HepG2 (cell line): Measurements from ENCODE around the gene DACT2. TPM values are rescaled to one million over a fixed set of nuclear protein-coding genes. Genes with fewer than 3 reads are reported as not detected.

Source experiments
- ADNP ChIP-seq: sonication (generic); formaldehyde crosslinking; IDR thresholded peaks from 2 replicates; pipeline ENCODE4 v1.4.0; 2020; ENCODE audit warnings: missing genetic modification reagents
- BORCS8-MEF2B ChIP-seq: sonication (generic); formaldehyde crosslinking; IDR thresholded peaks from 2 replicates; pipeline ENCODE4 v1.8.0; 2022; ENCODE audit warnings: mild to moderate bottlenecking, missing genetic modification reagents
- CTCF ChIP-seq: sonication (generic); formaldehyde crosslinking; IDR thresholded peaks from 2 replicates; pipeline ENCODE4 v1.5.0; 2020; ENCODE audit warnings: mild to moderate bottlenecking, missing genetic modification reagents, moderate library complexity
- DNMT1 ChIP-seq: sonication (generic); formaldehyde crosslinking; IDR thresholded peaks from 2 replicates; pipeline ENCODE4 v1.5.1; 2020; ENCODE audit warnings: mild to moderate bottlenecking, missing genetic modification reagents
- EED ChIP-seq: sonication (generic); formaldehyde crosslinking; IDR thresholded peaks from 2 replicates; pipeline ENCODE4 v1.5.0; 2020; ENCODE audit warnings: mild to moderate bottlenecking, missing genetic modification reagents
- FOSL2 ChIP-seq: sonication (generic); formaldehyde crosslinking; IDR thresholded peaks from 2 replicates; pipeline ENCODE4 v1.4.0; 2020; ENCODE audit warnings: missing genetic modification reagents
- HCFC1 ChIP-seq: fragments of 150-350 bp; IDR thresholded peaks from 2 replicates; pipeline ENCODE4 v1.6.1; 2014; ENCODE audit warnings: low read depth, low read length
- HOXA3 ChIP-seq: sonication (generic); formaldehyde crosslinking; IDR thresholded peaks from 2 replicates; pipeline ENCODE4 v1.5.0; 2020; ENCODE audit warnings: missing genetic modification reagents
- ISL2 ChIP-seq: sonication (generic); formaldehyde crosslinking; IDR thresholded peaks from 2 replicates; pipeline ENCODE4 v1.5.0; 2020; ENCODE audit warnings: missing genetic modification reagents
- KLF9 ChIP-seq: IDR thresholded peaks from 2 replicates; pipeline ENCODE4 v1.6.1; 2016; ENCODE audit warnings: low read depth
- MXD1 ChIP-seq: sonication (generic); formaldehyde crosslinking; IDR thresholded peaks from 2 replicates; pipeline ENCODE4 v1.4.0; 2020; ENCODE audit warnings: mild to moderate bottlenecking, missing genetic modification reagents
- NFKBIZ ChIP-seq: IDR thresholded peaks from 2 replicates; pipeline ENCODE4 v1.6.1; 2018; ENCODE audit warnings: missing genetic modification reagents, missing compliant biosample characterization
- PCBP1 ChIP-seq: fragments of 200-400 bp; formaldehyde crosslinking; IDR thresholded peaks from 2 replicates; pipeline ENCODE4 v1.6.1; 2017; ENCODE audit warnings: mild to moderate bottlenecking, low read depth, low read length, borderline replicate concordance
- SAFB2 ChIP-seq: sonication (generic); formaldehyde crosslinking; IDR thresholded peaks from 2 replicates; pipeline ENCODE4 v1.5.1; 2020; ENCODE audit warnings: missing genetic modification reagents, low read depth, mild to moderate bottlenecking, borderline replicate concordance
- TBP ChIP-seq: sonication (generic); formaldehyde crosslinking; IDR thresholded peaks from 2 replicates; pipeline ENCODE4 v1.5.0; 2020; ENCODE audit warnings: missing genetic modification reagents
- TBX2 ChIP-seq: sonication (generic); formaldehyde crosslinking; IDR thresholded peaks from 2 replicates; pipeline ENCODE4 v1.5.0; 2020; ENCODE audit warnings: missing genetic modification reagents, mild to moderate bottlenecking, borderline replicate concordance
- ZMYM4 ChIP-seq: sonication (generic); formaldehyde crosslinking; IDR thresholded peaks from 2 replicates; pipeline ENCODE4 v1.8.1; 2023; ENCODE audit warnings: mild to moderate bottlenecking, missing genetic modification reagents
- ZNF180 ChIP-seq: sonication (generic); formaldehyde crosslinking; IDR thresholded peaks from 2 replicates; pipeline ENCODE4 v1.4.0; 2020; ENCODE audit warnings: low read depth, missing genetic modification reagents, borderline replicate concordance
- ZNF280D ChIP-seq: sonication (generic); formaldehyde crosslinking; IDR thresholded peaks from 2 replicates; pipeline ENCODE4 v1.5.1; 2020; ENCODE audit warnings: mild to moderate bottlenecking, missing genetic modification reagents
- ZNF30 ChIP-seq: sonication (generic); formaldehyde crosslinking; IDR thresholded peaks from 2 replicates; pipeline ENCODE4 v1.5.0; 2020; ENCODE audit warnings: mild to moderate bottlenecking, missing genetic modification reagents
- ZNF350 ChIP-seq: sonication (generic); formaldehyde crosslinking; IDR thresholded peaks from 2 replicates; pipeline ENCODE4 v1.4.0; 2020; ENCODE audit warnings: mild to moderate bottlenecking, low read depth, missing genetic modification reagents, borderline replicate concordance
- ZNF382 ChIP-seq: sonication (generic); formaldehyde crosslinking; IDR thresholded peaks from 2 replicates; pipeline ENCODE4 v1.5.0; 2020; ENCODE audit warnings: missing genetic modification reagents, mild to moderate bottlenecking, borderline replicate concordance
- ZNF451 ChIP-seq: sonication (generic); formaldehyde crosslinking; IDR thresholded peaks from 2 replicates; pipeline ENCODE4 v1.5.0; 2020; ENCODE audit warnings: mild to moderate bottlenecking, missing genetic modification reagents
- ZNF556 ChIP-seq: sonication (generic); formaldehyde crosslinking; IDR thresholded peaks from 2 replicates; pipeline ENCODE4 v1.4.0; 2020; ENCODE audit warnings: mild to moderate bottlenecking, missing genetic modification reagents, borderline replicate concordance
- ZNF616 ChIP-seq: sonication (generic); formaldehyde crosslinking; IDR thresholded peaks from 2 replicates; pipeline ENCODE4 v1.5.0; 2020; ENCODE audit warnings: low read depth, mild to moderate bottlenecking, missing genetic modification reagents
- polyA plus RNA-seq, 8 experiments: library from polyadenylated mRNA; depleted of rRNA in 3 of 8; stranded (reverse) in 7 of 8; unstranded in 1 of 8; fragments of >200 nt; fragmentation: Illumina TruSeq in 4 of 8; extraction: Trizol in 4 of 8; gene quantifications; 2 replicates each; pipeline versions ENCODE4 v1.2.1 to v1.2.3, GENCODE V29; 2011 to 2016; ENCODE audit warnings: low read depth in 4 of 8, missing spikeins in 1 of 8, mixed read lengths in 1 of 8; ENCODE audit not compliant: insufficient read depth in 1 of 8
- total RNA-seq, 5 experiments: library from RNA; depleted of rRNA; stranded (reverse); fragments of >200 nt; fragmentation: Illumina TruSeq; extraction: Trizol; gene quantifications; 2 replicates each; pipeline ENCODE4 v1.2.3, GENCODE V29; 2016; ENCODE audit warnings: low read depth in 1 of 5

Gene DACT2
- total and polyA plus RNA-seq, 2 of the 13 experiments (the other 11 are each of a cell fraction or from before 2014, with no cell fraction given), result 0.15 TPM; not detected in 1

- no peak for TF ChIP-seq ZNF180 (CRISPR knock-in tag)
- peak; percentile 46; the same call in 1 of the 2 replicates for TF ChIP-seq ZNF556 (CRISPR knock-in tag)
- peak; percentile 64 for TF ChIP-seq TBX2
- TF ChIP-seq HCFC1, result no peak
- peak; percentile 70 for TF ChIP-seq HOXA3 (CRISPR knock-in tag)
- no peak for TF ChIP-seq ZNF382
- peak; percentile 53 for TF ChIP-seq FOSL2
- TF ChIP-seq MXD1, result no peak
- TF ChIP-seq ZNF350 (CRISPR knock-in tag), result 0 out of 2 replicates have a peak, but pooled peaks have one; percentile 65
- no peak for TF ChIP-seq ZNF30 (CRISPR knock-in tag)
- TF ChIP-seq BORCS8-MEF2B (CRISPR knock-in tag), result peak; percentile 17; the same call in 1 of the 2 replicates
- TF ChIP-seq ISL2, result peak; percentile 27; the same call in 1 of the 2 replicates
- TF ChIP-seq PCBP1, result no peak
- 0 out of 2 replicates have a peak, but pooled peaks have one; percentile 41 for TF ChIP-seq ZNF280D (CRISPR knock-in tag)
- 0 out of 2 replicates have a peak, but pooled peaks have one; percentile 64 for TF ChIP-seq ZNF451 (CRISPR knock-in tag)
- peak; percentile 26; the same call in 1 of the 2 replicates for TF ChIP-seq ZMYM4 (CRISPR knock-in tag)
- peak; percentile 78; the same call in 1 of the 2 replicates for TF ChIP-seq EED (CRISPR knock-in tag)
- TF ChIP-seq ADNP (CRISPR knock-in tag), result no peak
- TF ChIP-seq DNMT1, result peak; percentile 78; the same call in 1 of the 2 replicates
- TF ChIP-seq NFKBIZ, result no peak
- peak; percentile 92 for TF ChIP-seq SAFB2 (CRISPR knock-in tag)
- TF ChIP-seq CTCF, result peak; percentile 99
- TF ChIP-seq ZNF616 (CRISPR knock-in tag), result 0 out of 2 replicates have a peak, but pooled peaks have one; percentile 62
- no peak for TF ChIP-seq KLF9
- no peak for TF ChIP-seq TBP (CRISPR knock-in tag)
These were observed 36.3 kb upstream of the DACT2 start (continued) for GRCh38 chr6:168355716-168356522.
